ENCODE data around the gene VAT1L.

VAT1L gene

GRCh38 chr16:77888871-77889270, 100.5 kb downstream of the VAT1L start:
- no peak overlapping the region for H2AFZ ChIP-seq (ENCODE audit: low read depth, low read length)
- no peaks in the 10 kb centered on the region for H3K79me2 ChIP-seq (ENCODE audit: insufficient read depth, low read length)
- H3K36me3 ChIP-seq (ENCODE audit: insufficient read depth, low read length): no peaks in the 10 kb centered on the region
- ATAC-seq (ENCODE audit: insufficient read depth, low read depth): no peak
- no peak overlapping the region for H3K4me3 ChIP-seq (ENCODE audit: low read depth in 1 of 2, low read length in 2 of 2)
- no peak for TF ChIP-seq EZH2 (IDR thresholded peaks at IDR 0.05; ENCODE audit: borderline replicate concordance, low read depth, low read length, severe bottlenecking)
- TF ChIP-seq CTCF (IDR thresholded peaks at IDR 0.05; ENCODE audit: borderline replicate concordance, extremely low read depth, low read length, poor library complexity, severe bottlenecking): no peak
- H3K27ac ChIP-seq (ENCODE audit: low read length): no peak overlapping the region
- DNase-seq: no peak
- H3K27me3 ChIP-seq (ENCODE audit: insufficient read depth, low read length, poor library complexity): peaks cover 4% of the 10 kb centered on the region
- H3K9me3 ChIP-seq (ENCODE audit: insufficient read depth, low read length, severe bottlenecking): no peaks in the 10 kb centered on the region
- no peaks in the 10 kb centered on the region for H3K4me1 ChIP-seq (ENCODE audit: insufficient read depth, low read length)
- no peak overlapping the region for H3K4me2 ChIP-seq (ENCODE audit: insufficient read depth, low read length)
- H3K9ac ChIP-seq (ENCODE audit: low read depth, low read length): no peak overlapping the region
- no peaks in the 10 kb centered on the region for H4K20me1 ChIP-seq (ENCODE audit: insufficient read depth, low read length)

- no peak overlapping the region for H2AFZ ChIP-seq (ENCODE audit: low read depth, low read length)
- no peak overlapping the region for H3K9ac ChIP-seq (ENCODE audit: low read depth, low read length)
- peaks cover 4% of the 10 kb centered on the region for H3K27me3 ChIP-seq (ENCODE audit: insufficient read depth, low read length, poor library complexity)
- H3K79me2 ChIP-seq (ENCODE audit: insufficient read depth, low read length): no peaks in the 10 kb centered on the region
- H3K9me3 ChIP-seq (ENCODE audit: insufficient read depth, low read length, severe bottlenecking): no peaks in the 10 kb centered on the region
- no peaks in the 10 kb centered on the region for H4K20me1 ChIP-seq (ENCODE audit: insufficient read depth, low read length)
- no peaks in the 10 kb centered on the region for H3K4me1 ChIP-seq (ENCODE audit: insufficient read depth, low read length)
- no peaks in the 10 kb centered on the region for H3K36me3 ChIP-seq (ENCODE audit: insufficient read depth, low read length)
- DNase-seq (no peak), ATAC-seq (ENCODE audit: insufficient read depth, low read depth) (no peak)
- no peak overlapping the region for H3K27ac ChIP-seq (ENCODE audit: low read length)
- H3K4me2 ChIP-seq (ENCODE audit: insufficient read depth, low read length): no peak overlapping the region
- no peak overlapping the region for H3K4me3 ChIP-seq (ENCODE audit: low read depth in 1 of 2, low read length in 2 of 2)
- no peak for TF ChIP-seq CTCF (IDR thresholded peaks at IDR 0.05; ENCODE audit: borderline replicate concordance, extremely low read depth, low read length, poor library complexity, severe bottlenecking)
- TF ChIP-seq EZH2 (IDR thresholded peaks at IDR 0.05; ENCODE audit: borderline replicate concordance, low read depth, low read length, severe bottlenecking): no peak
Measured at GRCh38 chr16:77890075-77890474, 101.7 kb downstream of the VAT1L start.

- H4K20me1 ChIP-seq (ENCODE audit: insufficient read depth, low read length): no peaks in the 10 kb centered on the region
Measured at GRCh38 chr16:77894162-77894561, 105.8 kb downstream of the VAT1L start.

More at GRCh38 chr16:77894162-77894561, 105.8 kb downstream of the VAT1L start:
- H2AFZ ChIP-seq (ENCODE audit: low read depth, low read length): no peak overlapping the region
- no peak overlapping the region for H3K9ac ChIP-seq (ENCODE audit: low read depth, low read length)
- no peaks in the 10 kb centered on the region for H3K4me1 ChIP-seq (ENCODE audit: insufficient read depth, low read length)
- H3K27ac ChIP-seq (ENCODE audit: low read length): no peak overlapping the region
- DNase-seq: no peak
- H3K36me3 ChIP-seq (ENCODE audit: insufficient read depth, low read length): no peaks in the 10 kb centered on the region
- TF ChIP-seq CTCF (IDR thresholded peaks at IDR 0.05; ENCODE audit: borderline replicate concordance, extremely low read depth, low read length, poor library complexity, severe bottlenecking): no peak
- no peak for TF ChIP-seq EZH2 (IDR thresholded peaks at IDR 0.05; ENCODE audit: borderline replicate concordance, low read depth, low read length, severe bottlenecking)
- H3K4me3 ChIP-seq (ENCODE audit: low read depth in 1 of 2, low read length in 2 of 2): no peak overlapping the region
- no peaks in the 10 kb centered on the region for H3K27me3 ChIP-seq (ENCODE audit: insufficient read depth, low read length, poor library complexity)
- H3K79me2 ChIP-seq (ENCODE audit: insufficient read depth, low read length): no peaks in the 10 kb centered on the region
- ATAC-seq (ENCODE audit: insufficient read depth, low read depth): no peak
- no peaks in the 10 kb centered on the region for H3K9me3 ChIP-seq (ENCODE audit: insufficient read depth, low read length, severe bottlenecking)
- H3K4me2 ChIP-seq (ENCODE audit: insufficient read depth, low read length): no peak overlapping the region
